Esophagus muscularis mucosa (tissue), 3 donors: ENCODE measurements around the gene SEC61A1.

Experiments used
- POLR2A ChIP-seq: fragments of 450-650 bp; IDR thresholded peaks from one replicate; pipeline ENCODE4 v1.6.1; 2017; ENCODE audit warnings: antibody characterized with exemption, moderate library complexity, mild to moderate bottlenecking, low read depth
- POLR2AphosphoS5 ChIP-seq, 2 donors: sonication (generic); formaldehyde crosslinking; IDR thresholded peaks; one replicate each; pipeline ENCODE4 v1.6.1; 2017; ENCODE audit warnings: antibody characterized with exemption in 2 of 2
- TF ChIP-seq, protein P1 (sequence below), 3 experiments: fragments of 200-600 bp in 2 of 3; fragments of 450-650 bp in 1 of 3; sonication (generic) in 2 of 3; IDR thresholded peaks; one replicate each; pipeline ENCODE4 v1.5.1; 2017 to 2019; ENCODE audit warnings: antibody characterized with exemption in 3 of 3, mild to moderate bottlenecking in 2 of 3, moderate library complexity in 1 of 3

DNA sequence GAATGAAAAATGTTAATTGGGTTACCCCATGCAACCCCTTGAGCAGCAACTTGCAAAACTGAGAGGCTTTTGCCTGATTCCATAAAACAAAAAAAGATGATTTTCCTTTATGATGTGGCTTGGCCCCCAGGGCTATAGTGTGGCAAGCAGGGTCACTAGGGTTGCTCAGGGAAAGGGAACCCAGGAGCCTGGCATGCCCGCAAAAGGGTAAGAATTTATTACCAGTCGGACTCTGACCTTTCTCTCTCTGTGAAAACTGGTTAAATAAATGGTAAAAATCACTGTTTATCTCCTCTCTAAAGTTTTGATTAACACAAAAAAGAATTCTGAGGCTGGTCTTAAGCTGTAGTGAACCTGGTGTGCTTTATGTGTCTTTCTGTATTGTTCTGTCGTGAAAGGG, 37.7 kb upstream of the SEC61A1 start:
- TF ChIP-seq, protein P1, sequence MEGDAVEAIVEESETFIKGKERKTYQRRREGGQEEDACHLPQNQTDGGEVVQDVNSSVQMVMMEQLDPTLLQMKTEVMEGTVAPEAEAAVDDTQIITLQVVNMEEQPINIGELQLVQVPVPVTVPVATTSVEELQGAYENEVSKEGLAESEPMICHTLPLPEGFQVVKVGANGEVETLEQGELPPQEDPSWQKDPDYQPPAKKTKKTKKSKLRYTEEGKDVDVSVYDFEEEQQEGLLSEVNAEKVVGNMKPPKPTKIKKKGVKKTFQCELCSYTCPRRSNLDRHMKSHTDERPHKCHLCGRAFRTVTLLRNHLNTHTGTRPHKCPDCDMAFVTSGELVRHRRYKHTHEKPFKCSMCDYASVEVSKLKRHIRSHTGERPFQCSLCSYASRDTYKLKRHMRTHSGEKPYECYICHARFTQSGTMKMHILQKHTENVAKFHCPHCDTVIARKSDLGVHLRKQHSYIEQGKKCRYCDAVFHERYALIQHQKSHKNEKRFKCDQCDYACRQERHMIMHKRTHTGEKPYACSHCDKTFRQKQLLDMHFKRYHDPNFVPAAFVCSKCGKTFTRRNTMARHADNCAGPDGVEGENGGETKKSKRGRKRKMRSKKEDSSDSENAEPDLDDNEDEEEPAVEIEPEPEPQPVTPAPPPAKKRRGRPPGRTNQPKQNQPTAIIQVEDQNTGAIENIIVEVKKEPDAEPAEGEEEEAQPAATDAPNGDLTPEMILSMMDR (IDR thresholded peaks at IDR 0.05), result no peak
- no peak for TF ChIP-seq POLR2AphosphoS5 (IDR thresholded peaks at IDR 0.05)
- no peak for TF ChIP-seq POLR2A
